ENCODE data around the gene DIS3L2.

Gene DIS3L2

GRCh38 chr2:232261776-232262175, 300.3 kb downstream of the DIS3L2 start:
- Histone ChIP-seq H3K79me2 (ENCODE audit: control insufficient read depth, insufficient read depth, low read length, unreplicated experiment) (no peaks in the 10 kb centered on the region), H3K4me1 (ENCODE audit: control insufficient read depth, insufficient read depth, low read length, unreplicated experiment) (peaks cover 23% of the 10 kb centered on the region), H3K36me3 (ENCODE audit: insufficient read depth, low read length) (peaks cover 8% of the 10 kb centered on the region; the same call in 1 of the 2 replicates), H3K27me3 (ENCODE audit: insufficient read depth, low read length) (peaks cover 5% of the 10 kb centered on the region; the same call in 1 of the 2 replicates), H3K4me3 (ENCODE audit: low read depth, low read length) (no peak overlapping the region), H2AFZ (ENCODE audit: low read length, unreplicated experiment) (no peak overlapping the region), H3K27ac (ENCODE audit: low read depth, low read length) (no peak overlapping the region)

GRCh38 chr2:232263295-232263694, 301.8 kb downstream of the DIS3L2 start:
- Histone ChIP-seq H3K4me1 (ENCODE audit: control insufficient read depth, insufficient read depth, low read length, unreplicated experiment) (peaks cover 23% of the 10 kb centered on the region), H3K36me3 (ENCODE audit: insufficient read depth, low read length) (peaks cover 8% of the 10 kb centered on the region; the same call in 1 of the 2 replicates), H3K4me3 (ENCODE audit: low read depth, low read length) (no peak overlapping the region), H3K79me2 (ENCODE audit: control insufficient read depth, insufficient read depth, low read length, unreplicated experiment) (no peaks in the 10 kb centered on the region), H3K27ac (ENCODE audit: low read depth, low read length) (no peak overlapping the region), H3K27me3 (ENCODE audit: insufficient read depth, low read length) (peaks cover 5% of the 10 kb centered on the region; the same call in 1 of the 2 replicates), H2AFZ (ENCODE audit: low read length, unreplicated experiment) (no peak overlapping the region)

GRCh38 chr2:232264081-232264480, 302.6 kb downstream of the DIS3L2 start:
- H3K36me3 ChIP-seq (ENCODE audit: insufficient read depth, low read length) = peaks cover 8% of the 10 kb centered on the region; the same call in 1 of the 2 replicates
- no peak overlapping the region for H3K27ac ChIP-seq (ENCODE audit: low read depth, low read length)
- H2AFZ ChIP-seq (ENCODE audit: low read length, unreplicated experiment) = no peak overlapping the region
- peaks cover 5% of the 10 kb centered on the region; the same call in 1 of the 2 replicates for H3K27me3 ChIP-seq (ENCODE audit: insufficient read depth, low read length)
- H3K4me3 ChIP-seq (ENCODE audit: low read depth, low read length) = no peak overlapping the region
- H3K79me2 ChIP-seq (ENCODE audit: control insufficient read depth, insufficient read depth, low read length, unreplicated experiment) = no peaks in the 10 kb centered on the region
- peaks cover 18% of the 10 kb centered on the region for H3K4me1 ChIP-seq (ENCODE audit: control insufficient read depth, insufficient read depth, low read length, unreplicated experiment)

- Histone ChIP-seq H3K27me3 (ENCODE audit: insufficient read depth, low read length) (peaks cover 5% of the 10 kb centered on the region; the same call in 1 of the 2 replicates), H3K27ac (ENCODE audit: low read depth, low read length) (no peak overlapping the region), H3K79me2 (ENCODE audit: control insufficient read depth, insufficient read depth, low read length, unreplicated experiment) (no peaks in the 10 kb centered on the region), H2AFZ (ENCODE audit: low read length, unreplicated experiment) (no peak overlapping the region), H3K4me1 (ENCODE audit: control insufficient read depth, insufficient read depth, low read length, unreplicated experiment) (peaks cover 6% of the 10 kb centered on the region), H3K4me3 (ENCODE audit: low read depth, low read length) (no peak overlapping the region), H3K36me3 (ENCODE audit: insufficient read depth, low read length) (peaks cover 8% of the 10 kb centered on the region; the same call in 1 of the 2 replicates)
These were observed 303.8 kb downstream of the DIS3L2 start for GRCh38 chr2:232265329-232265728.

GRCh38 chr2:232268636-232269165, 307.2 kb downstream of the DIS3L2 start:
- no peaks in the 10 kb centered on the region for H3K79me2 ChIP-seq (ENCODE audit: control insufficient read depth, insufficient read depth, low read length, unreplicated experiment)
- no peaks in the 10 kb centered on the region for H3K36me3 ChIP-seq (ENCODE audit: insufficient read depth, low read length)
- H2AFZ ChIP-seq (ENCODE audit: low read length, unreplicated experiment) = no peak overlapping the region
- no peak overlapping the region for H3K27ac ChIP-seq (ENCODE audit: low read depth, low read length)
- no peaks in the 10 kb centered on the region for H3K27me3 ChIP-seq (ENCODE audit: insufficient read depth, low read length)
- no peaks in the 10 kb centered on the region for H3K4me1 ChIP-seq (ENCODE audit: control insufficient read depth, insufficient read depth, low read length, unreplicated experiment)
- H3K4me3 ChIP-seq (ENCODE audit: low read depth, low read length) = no peak overlapping the region

- Histone ChIP-seq H3K27me3 (ENCODE audit: insufficient read depth, low read length) (no peaks in the 10 kb centered on the region), H3K4me1 (ENCODE audit: control insufficient read depth, insufficient read depth, low read length, unreplicated experiment) (no peaks in the 10 kb centered on the region), H3K4me3 (ENCODE audit: low read depth, low read length) (no peak overlapping the region), H3K79me2 (ENCODE audit: control insufficient read depth, insufficient read depth, low read length, unreplicated experiment) (no peaks in the 10 kb centered on the region), H2AFZ (ENCODE audit: low read length, unreplicated experiment) (no peak overlapping the region), H3K27ac (ENCODE audit: low read depth, low read length) (no peak overlapping the region), H3K36me3 (ENCODE audit: insufficient read depth, low read length) (no peaks in the 10 kb centered on the region)
These were observed 308.4 kb downstream of the DIS3L2 start for GRCh38 chr2:232269867-232270266.

GRCh38 chr2:232273903-232274643, 312.6 kb downstream of the DIS3L2 start:
- Histone ChIP-seq H3K27ac (ENCODE audit: low read depth, low read length) (no peak overlapping the region), H3K79me2 (ENCODE audit: control insufficient read depth, insufficient read depth, low read length, unreplicated experiment) (no peaks in the 10 kb centered on the region), H3K27me3 (ENCODE audit: insufficient read depth, low read length) (no peaks in the 10 kb centered on the region), H3K36me3 (ENCODE audit: insufficient read depth, low read length) (peaks cover 4% of the 10 kb centered on the region; the same call in 1 of the 2 replicates), H3K4me1 (ENCODE audit: control insufficient read depth, insufficient read depth, low read length, unreplicated experiment) (no peaks in the 10 kb centered on the region), H3K4me3 (ENCODE audit: low read depth, low read length) (no peak overlapping the region), H2AFZ (ENCODE audit: low read length, unreplicated experiment) (no peak overlapping the region)

GRCh38 chr2:232275670-232276069, 314.2 kb downstream of the DIS3L2 start:
- Histone ChIP-seq H3K4me1 (ENCODE audit: control insufficient read depth, insufficient read depth, low read length, unreplicated experiment) (no peaks in the 10 kb centered on the region), H2AFZ (ENCODE audit: low read length, unreplicated experiment) (no peak overlapping the region), H3K27ac (ENCODE audit: low read depth, low read length) (no peak overlapping the region), H3K4me3 (ENCODE audit: low read depth, low read length) (no peak overlapping the region), H3K27me3 (ENCODE audit: insufficient read depth, low read length) (no peaks in the 10 kb centered on the region), H3K79me2 (ENCODE audit: control insufficient read depth, insufficient read depth, low read length, unreplicated experiment) (no peaks in the 10 kb centered on the region), H3K36me3 (ENCODE audit: insufficient read depth, low read length) (peaks cover 7% of the 10 kb centered on the region; the same call in 1 of the 2 replicates)

- no peaks in the 10 kb centered on the region for H3K4me1 ChIP-seq (ENCODE audit: control insufficient read depth, insufficient read depth, low read length, unreplicated experiment)
These were observed 314.7 kb downstream of the DIS3L2 start for GRCh38 chr2:232276084-232276732.

GRCh38 chr2:232276733-232277313, 315.3 kb downstream of the DIS3L2 start:
- H3K79me2 ChIP-seq (ENCODE audit: control insufficient read depth, insufficient read depth, low read length, unreplicated experiment) = no peaks in the 10 kb centered on the region

More at GRCh38 chr2:232276084-232276732, 314.7 kb downstream of the DIS3L2 start:
- Histone ChIP-seq H3K27me3 (ENCODE audit: insufficient read depth, low read length) (no peaks in the 10 kb centered on the region), H3K79me2 (ENCODE audit: control insufficient read depth, insufficient read depth, low read length, unreplicated experiment) (no peaks in the 10 kb centered on the region), H3K4me3 (ENCODE audit: low read depth, low read length) (no peak overlapping the region), H2AFZ (ENCODE audit: low read length, unreplicated experiment) (no peak overlapping the region), H3K27ac (ENCODE audit: low read depth, low read length) (no peak overlapping the region), H3K36me3 (ENCODE audit: insufficient read depth, low read length) (peaks cover 7% of the 10 kb centered on the region; the same call in 1 of the 2 replicates)

More at GRCh38 chr2:232276733-232277313, 315.3 kb downstream of the DIS3L2 start:
- Histone ChIP-seq H2AFZ (ENCODE audit: low read length, unreplicated experiment) (no peak overlapping the region), H3K4me1 (ENCODE audit: control insufficient read depth, insufficient read depth, low read length, unreplicated experiment) (no peaks in the 10 kb centered on the region), H3K36me3 (ENCODE audit: insufficient read depth, low read length) (peaks cover 7% of the 10 kb centered on the region; the same call in 1 of the 2 replicates), H3K27ac (ENCODE audit: low read depth, low read length) (no peak overlapping the region), H3K27me3 (ENCODE audit: insufficient read depth, low read length) (no peaks in the 10 kb centered on the region), H3K4me3 (ENCODE audit: low read depth, low read length) (no peak overlapping the region)

Measured in ACC112 (cell line).